ENCODE results near the gene TAB2.
A peak's percentile ranks its signal among the peaks of the same experiment; 100 is the strongest.

The TAB2 gene

GRCh38 chr6:149410557-149410956 is 93.0 kb downstream of the TAB2 start:
- Histone ChIP-seq H3K9me3 (ENCODE audit: control insufficient read depth, low read length) (no peaks in the 10 kb centered on the region), H3K4me3 (ENCODE audit: extremely low read depth, insufficient read depth, low read length, poor library complexity, severe bottlenecking) (no peak overlapping the region), H3K4me1 (ENCODE audit: control insufficient read depth, insufficient read depth, low read length, poor library complexity, severe bottlenecking) (no peaks in the 10 kb centered on the region), H3K27ac (ENCODE audit: low read depth, low read length, severe bottlenecking) (no peak overlapping the region), H3K36me3 (ENCODE audit: control insufficient read depth, insufficient read depth, low read length) (peaks cover 50% of the 10 kb centered on the region)

DNA sequence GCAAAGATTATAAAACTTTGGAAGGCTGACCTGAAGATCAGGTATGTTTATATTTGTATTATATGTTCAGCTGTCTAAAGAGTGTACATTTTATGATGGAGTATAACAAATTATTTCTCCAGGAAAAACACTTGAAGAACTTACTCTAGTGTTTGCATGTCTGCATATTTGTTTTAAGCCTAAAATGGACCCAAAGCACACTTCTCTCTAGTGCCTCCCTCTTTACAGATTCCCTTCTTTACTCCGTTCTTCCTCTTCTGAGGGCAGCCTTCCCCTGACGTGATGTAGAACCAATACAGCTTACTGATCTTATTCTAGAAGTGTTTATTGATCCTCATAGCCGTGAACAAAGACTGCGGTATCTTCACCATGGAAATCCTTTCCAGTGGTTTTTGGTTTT is 96.5 kb downstream of the TAB2 start:
- H3K9me3 ChIP-seq (ENCODE audit: control insufficient read depth, low read length) = no peaks in the 10 kb centered on the region
- H3K36me3 ChIP-seq (ENCODE audit: control insufficient read depth, insufficient read depth, low read length) = peaks cover 37% of the 10 kb centered on the region
- H3K4me3 ChIP-seq (ENCODE audit: extremely low read depth, insufficient read depth, low read length, poor library complexity, severe bottlenecking) = no peak overlapping the region
- no peak overlapping the region for H3K27ac ChIP-seq (ENCODE audit: low read depth, low read length, severe bottlenecking)
- no peaks in the 10 kb centered on the region for H3K4me1 ChIP-seq (ENCODE audit: control insufficient read depth, insufficient read depth, low read length, poor library complexity, severe bottlenecking)
- 86 to 100% methylated on average over 2 to 3 of the region's 4 CpGs for WGBS, 2 experiments (ENCODE audit: insufficient coverage in 2 of 2)

DNA sequence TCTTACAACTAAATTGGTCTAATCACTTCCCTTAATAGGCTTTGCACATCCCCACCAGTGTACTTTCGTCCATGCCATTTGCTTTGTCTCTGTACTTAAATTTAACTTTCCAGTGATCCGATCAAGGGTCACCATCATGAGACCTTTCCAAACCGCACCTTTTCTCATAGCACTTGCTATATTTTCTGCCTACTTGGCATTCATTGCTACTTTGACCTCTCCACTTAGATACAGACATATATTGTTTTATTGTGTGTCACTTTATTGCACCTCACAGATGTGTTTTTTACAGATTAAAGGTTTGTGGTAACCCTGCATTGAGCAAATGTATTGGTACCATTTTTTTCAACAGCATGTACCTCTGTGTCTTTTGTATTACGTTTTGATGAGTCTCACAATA is 97.3 kb downstream of the TAB2 start:
- WGBS, 2 experiments (ENCODE audit: insufficient coverage in 2 of 2) = 90 to 100% methylated on average over 1 to 2 of the region's 4 CpGs
- H3K9me3 ChIP-seq (ENCODE audit: control insufficient read depth, low read length) = no peaks in the 10 kb centered on the region
- H3K4me3 ChIP-seq (ENCODE audit: extremely low read depth, insufficient read depth, low read length, poor library complexity, severe bottlenecking) = no peak overlapping the region
- no peaks in the 10 kb centered on the region for H3K4me1 ChIP-seq (ENCODE audit: control insufficient read depth, insufficient read depth, low read length, poor library complexity, severe bottlenecking)
- peaks cover 29% of the 10 kb centered on the region for H3K36me3 ChIP-seq (ENCODE audit: control insufficient read depth, insufficient read depth, low read length)
- H3K27ac ChIP-seq (ENCODE audit: low read depth, low read length, severe bottlenecking) = no peak overlapping the region

DNA sequence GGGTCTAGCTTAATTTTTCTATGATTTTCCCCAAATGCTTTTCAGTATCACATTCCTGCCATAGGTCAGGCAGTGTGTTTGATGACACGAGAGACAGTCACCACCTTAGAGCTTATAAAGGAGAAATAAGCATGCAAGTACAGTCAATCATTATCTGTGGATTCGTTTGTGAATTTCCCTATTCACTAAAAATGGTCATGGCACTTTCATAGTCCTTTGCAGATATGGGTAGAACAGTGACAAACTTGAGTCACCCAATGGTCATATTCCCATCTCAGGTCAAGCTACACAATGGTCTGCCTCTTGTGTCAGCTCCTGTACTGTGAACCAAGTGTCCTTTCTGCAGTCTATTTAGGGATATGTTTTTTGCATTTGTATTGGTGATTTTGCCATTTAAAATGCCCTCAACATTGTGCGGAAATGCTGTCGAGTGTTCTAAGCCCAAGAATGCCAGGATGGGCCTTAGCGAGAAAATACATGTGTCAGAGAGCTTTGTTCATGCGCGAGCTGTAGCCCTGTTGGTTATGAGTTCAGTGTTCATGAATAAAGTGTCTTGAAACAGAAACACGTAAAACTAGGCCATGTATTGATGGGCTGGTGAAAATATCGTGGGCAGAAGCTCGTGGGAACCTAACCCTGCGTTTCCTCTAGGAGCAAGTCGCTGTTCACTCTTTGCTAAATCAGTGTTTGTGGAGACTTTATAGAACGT is 102.3 kb downstream of the TAB2 start:
- WGBS, 2 experiments (ENCODE audit: insufficient coverage in 2 of 2) = 95 to 97% methylated on average over 7 to 12 of the region's 13 CpGs
- Histone ChIP-seq H3K9me3 (ENCODE audit: control insufficient read depth, low read length) (no peaks in the 10 kb centered on the region), H3K36me3 (ENCODE audit: control insufficient read depth, insufficient read depth, low read length) (peaks cover 7% of the 10 kb centered on the region), H3K27ac (ENCODE audit: low read depth, low read length, severe bottlenecking) (no peak overlapping the region), H3K4me1 (ENCODE audit: control insufficient read depth, insufficient read depth, low read length, poor library complexity, severe bottlenecking) (no peaks in the 10 kb centered on the region), H3K4me3 (ENCODE audit: extremely low read depth, insufficient read depth, low read length, poor library complexity, severe bottlenecking) (no peak overlapping the region)

GRCh38 chr6:149421132-149421531 is 103.6 kb downstream of the TAB2 start:
- Histone ChIP-seq H3K9me3 (ENCODE audit: control insufficient read depth, low read length) (no peaks in the 10 kb centered on the region), H3K36me3 (ENCODE audit: control insufficient read depth, insufficient read depth, low read length) (no peaks in the 10 kb centered on the region), H3K4me3 (ENCODE audit: extremely low read depth, insufficient read depth, low read length, poor library complexity, severe bottlenecking) (no peak overlapping the region), H3K4me1 (ENCODE audit: control insufficient read depth, insufficient read depth, low read length, poor library complexity, severe bottlenecking) (no peaks in the 10 kb centered on the region), H3K27ac (ENCODE audit: low read depth, low read length, severe bottlenecking) (no peak overlapping the region)
- WGBS, 2 experiments (ENCODE audit: insufficient coverage in 2 of 2) = 87 to 100% methylated on average over 2 of the region's 5 CpGs

DNA sequence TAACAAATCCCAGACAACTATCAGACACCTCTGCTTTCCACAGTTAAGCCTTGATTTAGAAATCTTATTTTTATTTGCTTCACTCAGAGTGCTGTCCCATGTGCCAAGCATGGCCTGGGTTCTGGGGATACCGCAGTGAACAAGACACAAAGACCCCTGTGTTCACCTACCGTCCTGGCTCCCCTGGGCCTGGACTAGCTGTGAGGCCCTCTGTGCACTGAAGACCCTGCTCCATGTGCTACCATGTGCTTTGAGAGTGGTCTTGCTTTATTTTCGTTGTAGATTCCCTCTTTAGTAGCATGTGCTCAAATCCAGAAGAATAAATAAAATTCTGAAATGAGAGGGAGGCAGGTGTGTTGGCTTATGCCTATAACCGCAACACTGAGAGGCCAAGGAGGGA is 105.1 kb downstream of the TAB2 start:
- Histone ChIP-seq H3K36me3 (ENCODE audit: control insufficient read depth, insufficient read depth, low read length) (no peaks in the 10 kb centered on the region), H3K9me3 (ENCODE audit: control insufficient read depth, low read length) (no peaks in the 10 kb centered on the region), H3K4me3 (ENCODE audit: extremely low read depth, insufficient read depth, low read length, poor library complexity, severe bottlenecking) (no peak overlapping the region), H3K27ac (ENCODE audit: low read depth, low read length, severe bottlenecking) (no peak overlapping the region), H3K4me1 (ENCODE audit: control insufficient read depth, insufficient read depth, low read length, poor library complexity, severe bottlenecking) (no peaks in the 10 kb centered on the region)
- WGBS, 2 experiments (ENCODE audit: insufficient coverage in 2 of 2) = 98 to 100% methylated on average over 3 to 4 of the region's 4 CpGs

DNA sequence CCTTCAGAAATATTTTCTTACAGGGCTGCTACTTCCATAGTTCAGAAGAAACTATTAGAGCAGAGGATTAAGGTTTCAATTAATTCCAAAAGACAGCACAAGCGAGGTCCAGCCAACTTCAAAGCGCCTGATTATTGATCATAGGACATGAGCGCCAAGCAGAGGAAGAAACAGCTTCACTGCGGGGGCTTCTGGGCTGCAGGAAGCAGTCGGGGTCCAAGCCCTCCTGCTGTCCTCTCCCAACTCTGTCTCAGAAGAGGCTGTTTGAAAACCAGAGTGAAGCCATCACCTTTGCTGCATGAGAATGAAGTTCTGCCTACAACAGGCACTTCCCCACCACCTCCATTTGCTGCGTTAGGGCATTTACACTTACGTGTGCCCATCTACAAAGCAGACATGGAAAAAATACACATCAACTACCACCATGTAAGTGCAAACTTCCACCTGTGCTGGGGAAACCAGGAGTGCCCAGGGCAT is 106.5 kb downstream of the TAB2 start:
- H3K9me3 ChIP-seq (ENCODE audit: control insufficient read depth, low read length) = no peaks in the 10 kb centered on the region
- 54 to 60% methylated on average over 6 to 7 of the region's 7 CpGs for WGBS, 2 experiments (ENCODE audit: insufficient coverage in 2 of 2)
- H3K36me3 ChIP-seq (ENCODE audit: control insufficient read depth, insufficient read depth, low read length) = no peaks in the 10 kb centered on the region
- peak overlapping the region; percentile 36 for H3K27ac ChIP-seq (ENCODE audit: low read depth, low read length, severe bottlenecking)
- H3K4me1 ChIP-seq (ENCODE audit: control insufficient read depth, insufficient read depth, low read length, poor library complexity, severe bottlenecking) = no peaks in the 10 kb centered on the region
- H3K4me3 ChIP-seq (ENCODE audit: extremely low read depth, insufficient read depth, low read length, poor library complexity, severe bottlenecking) = no peak overlapping the region

DNA sequence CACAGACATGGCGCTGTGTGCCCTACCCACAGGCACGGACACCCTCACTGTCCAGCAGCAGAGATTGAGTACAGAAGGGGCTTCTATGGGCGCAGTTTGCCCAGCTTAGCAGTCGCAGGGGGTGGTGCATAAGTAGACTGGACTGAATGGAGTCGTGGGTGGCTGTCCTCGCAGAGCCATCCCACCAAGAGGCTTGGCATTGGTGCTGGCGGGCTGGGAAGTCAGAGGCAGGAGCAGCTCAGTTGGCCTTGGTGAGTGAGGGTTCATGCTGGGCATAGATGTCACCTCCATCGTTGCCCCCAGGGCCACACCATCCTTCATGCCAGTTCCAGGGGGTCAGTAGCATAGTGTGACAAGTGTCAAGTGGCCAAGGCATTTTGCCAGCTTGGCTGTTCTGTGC is 107.7 kb downstream of the TAB2 start:
- 94 to 100% methylated on average over 6 to 7 of the region's 8 CpGs for WGBS, 2 experiments (ENCODE audit: insufficient coverage in 2 of 2)
- H3K4me1 ChIP-seq (ENCODE audit: control insufficient read depth, insufficient read depth, low read length, poor library complexity, severe bottlenecking) = no peaks in the 10 kb centered on the region
- H3K36me3 ChIP-seq (ENCODE audit: control insufficient read depth, insufficient read depth, low read length) = no peaks in the 10 kb centered on the region
- H3K9me3 ChIP-seq (ENCODE audit: control insufficient read depth, low read length) = no peaks in the 10 kb centered on the region
- H3K27ac ChIP-seq (ENCODE audit: low read depth, low read length, severe bottlenecking) = no peak overlapping the region
- no peak overlapping the region for H3K4me3 ChIP-seq (ENCODE audit: extremely low read depth, insufficient read depth, low read length, poor library complexity, severe bottlenecking)

GRCh38 chr6:149425754-149426153 is 108.2 kb downstream of the TAB2 start:
- no peak overlapping the region for H3K27ac ChIP-seq (ENCODE audit: low read depth, low read length, severe bottlenecking)
- no peak overlapping the region for H3K4me3 ChIP-seq (ENCODE audit: extremely low read depth, insufficient read depth, low read length, poor library complexity, severe bottlenecking)
- no peaks in the 10 kb centered on the region for H3K9me3 ChIP-seq (ENCODE audit: control insufficient read depth, low read length)
- no peaks in the 10 kb centered on the region for H3K36me3 ChIP-seq (ENCODE audit: control insufficient read depth, insufficient read depth, low read length)
- H3K4me1 ChIP-seq (ENCODE audit: control insufficient read depth, insufficient read depth, low read length, poor library complexity, severe bottlenecking) = no peaks in the 10 kb centered on the region
- WGBS, 2 experiments (ENCODE audit: insufficient coverage in 2 of 2) = 86 to 97% methylated on average over 3 to 5 of the region's 5 CpGs

GRCh38 chr6:149428606-149429005 is 111.1 kb downstream of the TAB2 start:
- Histone ChIP-seq H3K9me3 (ENCODE audit: control insufficient read depth, low read length) (no peaks in the 10 kb centered on the region), H3K4me1 (ENCODE audit: control insufficient read depth, insufficient read depth, low read length, poor library complexity, severe bottlenecking) (no peaks in the 10 kb centered on the region), H3K36me3 (ENCODE audit: control insufficient read depth, insufficient read depth, low read length) (no peaks in the 10 kb centered on the region), H3K27ac (ENCODE audit: low read depth, low read length, severe bottlenecking) (no peak overlapping the region), H3K4me3 (ENCODE audit: extremely low read depth, insufficient read depth, low read length, poor library complexity, severe bottlenecking) (no peak overlapping the region)
- 83 to 98% methylated on average over 4 of the region's 4 CpGs for WGBS, 2 experiments (ENCODE audit: insufficient coverage in 2 of 2)

- Histone ChIP-seq H3K4me3 (ENCODE audit: extremely low read depth, insufficient read depth, low read length, poor library complexity, severe bottlenecking) (no peak overlapping the region), H3K27ac (ENCODE audit: low read depth, low read length, severe bottlenecking) (no peak overlapping the region), H3K9me3 (ENCODE audit: control insufficient read depth, low read length) (no peaks in the 10 kb centered on the region), H3K36me3 (ENCODE audit: control insufficient read depth, insufficient read depth, low read length) (no peaks in the 10 kb centered on the region), H3K4me1 (ENCODE audit: control insufficient read depth, insufficient read depth, low read length, poor library complexity, severe bottlenecking) (no peaks in the 10 kb centered on the region)
- WGBS, 2 experiments (ENCODE audit: insufficient coverage in 2 of 2) = 91 to 92% methylated on average over 16 to 20 of the region's 26 CpGs
Measured at GRCh38 chr6:149429427-149430360, 112.2 kb downstream of the TAB2 start.
